H1 (cell line): Measurements from ENCODE around the gene UBP1. TPM values are rescaled to one million over a fixed set of nuclear protein-coding genes. Genes with fewer than 3 reads are reported as not detected.

Source experiments
- PHF8 ChIP-seq: fragments of 200-600 bp; sonication (generic); conservative IDR thresholded peaks from 2 replicates; pipeline ENCODE4 v1.7.1; 2012; ENCODE audit warnings: low read depth, mild to moderate bottlenecking, inconsistent platforms, low read length, moderate library complexity
- SIX5 ChIP-seq: IDR thresholded peaks from 2 replicates; pipeline ENCODE4 v1.6.1; 2011; ENCODE audit warnings: mild to moderate bottlenecking, low read depth, low read length
- polyA plus RNA-seq, 7 experiments: library from polyadenylated mRNA; depleted of rRNA in 3 of 7; stranded (reverse) in 5 of 7; unstranded in 2 of 7; fragments of >200 nt in 5 of 7; fragments of 200-250 nt in 2 of 7; gene quantifications; 1 replicate in 5 of 7; 2 replicates in 1 of 7; 4 replicates in 1 of 7; pipeline versions ENCODE4 v1.2.1 to v1.2.3, GENCODE V29; 2011 to 2013; ENCODE audit warnings: missing spikeins in 2 of 7, mixed read lengths in 2 of 7
- total RNA-seq: library from RNA; stranded (reverse); fragmentation: NEBNext Ultra II Directional; extraction: Animal tissue kit (Norgen Biotek cat#: 25700); gene quantifications from 2 replicates; pipeline ENCODE4 v1.2.1, GENCODE V29; 2021

Gene UBP1
- total and polyA plus RNA-seq, 2 of the 8 experiments (the other 6 are each of a cell fraction or from before 2014, with no cell fraction given): 47.3 to 71.9 TPM

GRCh38 chr3:33364531-33365128, 75.6 kb downstream of the UBP1 start (continued):
- no peak for TF ChIP-seq SIX5
- TF ChIP-seq PHF8: no peak
